ENCODE data around the gene JARID2.

- TF ChIP-seq CTCF (IDR thresholded peaks at IDR 0.05) (no peak), POLR2A (IDR thresholded peaks at IDR 0.05) (no peak)
Observed at GRCh38 chr6:15425947-15426346, 180.1 kb downstream of the JARID2 start.

Measured in thyroid gland (tissue), 4 donors.